Osteoblast (primary cell): ENCODE measurements around the gene MYORG. TPM values are rescaled to one million over a fixed set of nuclear protein-coding genes. Genes with fewer than 3 reads are reported as not detected.
A peak's percentile ranks its signal among the peaks of the same experiment; 100 is the strongest.

ENCODE experiments used
- DNase-seq: peaks from one replicate; pipeline ENCODE4 v3.0.0; 2011; ENCODE audit warnings: low spot score, mixed read lengths; ENCODE audit not compliant: insufficient read length; ENCODE audit errors: missing footprints
- H2AFZ ChIP-seq: 2 replicates; pipeline ENCODE4 v1.6.0; 2011; ENCODE audit warnings: mild to moderate bottlenecking, low read length
- H3K27ac ChIP-seq: 2 replicates; pipeline ENCODE4 v1.5.1; 2011; ENCODE audit warnings: mild to moderate bottlenecking, low read depth, low read length, moderate library complexity
- H3K27me3 ChIP-seq: 2 replicates; pipeline ENCODE4 v1.6.0; 2012; ENCODE audit warnings: mild to moderate bottlenecking, control low read depth, inconsistent platforms, low read length, moderate library complexity; ENCODE audit not compliant: insufficient read depth
- H3K36me3 ChIP-seq: 2 replicates; pipeline ENCODE4 v1.5.1; 2011; ENCODE audit warnings: mild to moderate bottlenecking, low read length, control low read depth, moderate library complexity; ENCODE audit not compliant: insufficient read depth
- H3K4me1 ChIP-seq: 2 replicates; pipeline ENCODE4 v1.5.1; 2011; ENCODE audit warnings: mild to moderate bottlenecking, low read length, control low read depth, moderate library complexity; ENCODE audit not compliant: insufficient read depth
- H3K4me2 ChIP-seq: 2 replicates; pipeline ENCODE4 v1.6.0; 2011; ENCODE audit warnings: mild to moderate bottlenecking, low read length; ENCODE audit not compliant: insufficient read depth
- H3K4me3 ChIP-seq: fragments of 200-600 bp; sonication (generic); 3 replicates; pipeline ENCODE4 v1.5.1; 2012; ENCODE audit warnings: mild to moderate bottlenecking, low read length, inconsistent platforms; ENCODE audit not compliant: insufficient read depth
- H3K79me2 ChIP-seq: 2 replicates; pipeline ENCODE4 v1.6.0; 2012; ENCODE audit warnings: mild to moderate bottlenecking, low read length, control low read depth, inconsistent platforms; ENCODE audit not compliant: insufficient read depth
- H3K9me3 ChIP-seq: 2 replicates; pipeline ENCODE4 v1.5.1; 2011; ENCODE audit warnings: low read depth, low read length, control low read depth
- H4K20me1 ChIP-seq: 2 replicates; pipeline ENCODE4 v1.6.0; 2012; ENCODE audit warnings: mild to moderate bottlenecking, low read length, control low read depth; ENCODE audit not compliant: insufficient read depth
- CTCF ChIP-seq: IDR thresholded peaks from 2 replicates; pipeline ENCODE4 v1.5.1; 2011; ENCODE audit warnings: mild to moderate bottlenecking, low read depth, low read length, moderate library complexity; ENCODE audit errors: extremely low read depth
- total RNA-seq: library from RNA; depleted of rRNA; stranded (reverse); fragments of >200 nt; gene quantifications from 2 replicates; pipeline ENCODE4 v1.2.3, GENCODE V29; 2012

The MYORG gene
- total RNA-seq, 1 donor, result 0.36 TPM

DNA sequence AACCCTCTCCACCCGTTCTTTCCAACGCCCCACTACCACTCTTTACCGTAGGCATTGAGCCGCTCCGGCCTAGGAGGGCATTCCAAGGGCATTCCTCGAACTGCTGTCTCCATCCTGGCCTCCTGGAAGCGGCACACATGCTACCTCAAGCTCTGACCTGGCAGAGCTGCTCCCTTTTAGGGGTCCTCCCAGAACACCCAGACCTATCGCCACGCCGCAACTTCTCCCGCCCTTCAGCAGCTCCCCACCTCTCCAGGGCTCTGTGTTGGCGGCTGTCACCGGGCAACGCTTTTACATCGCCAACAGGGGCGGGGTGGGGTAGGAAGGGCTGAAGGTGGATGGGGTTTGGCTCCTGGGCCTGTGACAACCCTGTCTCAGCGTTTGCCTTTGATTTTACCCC lies 4.6 kb upstream of the MYORG start:
- no peaks in the 10 kb centered on the region for H3K36me3 ChIP-seq

DNA sequence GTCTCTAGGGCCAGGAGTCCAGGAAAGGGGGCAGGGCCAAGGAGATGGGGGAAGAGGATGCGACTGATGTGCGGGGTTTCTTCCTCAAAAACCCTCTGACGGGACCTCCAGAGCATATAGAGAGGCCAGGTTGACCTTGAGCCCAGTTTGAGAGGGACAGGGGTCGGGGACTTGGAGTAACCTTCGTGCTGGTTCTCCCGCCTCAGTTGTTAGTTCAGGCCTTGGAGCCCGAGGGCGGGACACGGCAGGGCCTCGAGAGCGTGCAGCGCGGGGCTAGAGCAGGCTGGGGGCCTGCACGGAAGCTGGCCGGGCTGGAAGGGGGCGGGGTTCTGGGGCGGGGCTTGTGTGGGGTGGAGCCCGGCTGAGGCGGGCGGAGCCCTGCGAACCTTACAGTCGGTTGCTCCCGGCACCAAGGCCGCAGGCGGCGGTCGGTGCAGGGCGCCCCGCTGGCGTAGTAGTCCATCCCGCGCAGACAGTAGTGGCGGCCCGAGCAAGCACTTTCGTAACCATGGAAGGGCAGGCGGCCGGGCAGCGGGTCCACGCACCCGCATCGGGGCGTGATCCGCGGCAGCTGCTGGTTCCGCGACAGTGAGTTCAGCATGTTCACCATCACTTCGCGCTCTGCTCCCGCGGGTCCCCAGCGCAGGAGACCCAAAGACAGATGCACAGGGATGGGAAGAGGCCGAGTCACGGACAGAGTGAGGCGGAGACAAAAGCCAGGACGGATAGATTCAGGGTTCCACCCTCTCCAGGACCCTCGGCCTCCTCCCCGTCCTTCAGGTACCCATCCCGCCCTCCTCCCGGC lies 4.0 kb upstream of the MYORG start:
- Histone ChIP-seq H3K9me3 (no peaks in the 10 kb centered on the region), H3K4me2 (peak overlapping the region; percentile 84), H3K27me3 (no peaks in the 10 kb centered on the region), H3K36me3 (no peaks in the 10 kb centered on the region), H3K27ac (no peak overlapping the region), H3K4me1 (peaks cover 7% of the 10 kb centered on the region), H3K79me2 (no peaks in the 10 kb centered on the region), H4K20me1 (no peaks in the 10 kb centered on the region), H3K4me3 (peak overlapping the region; percentile 71), H2AFZ (peak overlapping the region; percentile 81)
- peak; percentile 98 for DNase-seq
- TF ChIP-seq CTCF, result no peak

More for the DNA sequence above, 4.6 kb upstream of the MYORG start:
- H3K27me3 ChIP-seq, result no peaks in the 10 kb centered on the region
- H3K4me3 ChIP-seq, result peak overlapping the region; percentile 71
- H3K79me2 ChIP-seq, result no peaks in the 10 kb centered on the region
- no peaks in the 10 kb centered on the region for H4K20me1 ChIP-seq
- no peak for DNase-seq
- no peak for TF ChIP-seq CTCF
- H3K4me2 ChIP-seq, result peak overlapping the region; percentile 84
- H2AFZ ChIP-seq, result peak overlapping the region; percentile 81
- peaks cover 5% of the 10 kb centered on the region for H3K4me1 ChIP-seq
- H3K27ac ChIP-seq, result no peak overlapping the region
- H3K9me3 ChIP-seq, result no peaks in the 10 kb centered on the region

GRCh38 chr9:34380034-34380510 lies 3.4 kb upstream of the MYORG start:
- no peak overlapping the region for H3K27ac ChIP-seq
- H3K27me3 ChIP-seq, result no peaks in the 10 kb centered on the region
- H3K4me1 ChIP-seq, result peaks cover 7% of the 10 kb centered on the region
- peak; percentile 46 for DNase-seq
- peak overlapping the region; percentile 71 for H3K4me3 ChIP-seq
- TF ChIP-seq CTCF, result no peak
- H3K4me2 ChIP-seq, result peak overlapping the region; percentile 84
- no peaks in the 10 kb centered on the region for H3K79me2 ChIP-seq
- no peaks in the 10 kb centered on the region for H3K9me3 ChIP-seq
- no peaks in the 10 kb centered on the region for H3K36me3 ChIP-seq
- no peaks in the 10 kb centered on the region for H4K20me1 ChIP-seq
- no peak overlapping the region for H2AFZ ChIP-seq

DNA sequence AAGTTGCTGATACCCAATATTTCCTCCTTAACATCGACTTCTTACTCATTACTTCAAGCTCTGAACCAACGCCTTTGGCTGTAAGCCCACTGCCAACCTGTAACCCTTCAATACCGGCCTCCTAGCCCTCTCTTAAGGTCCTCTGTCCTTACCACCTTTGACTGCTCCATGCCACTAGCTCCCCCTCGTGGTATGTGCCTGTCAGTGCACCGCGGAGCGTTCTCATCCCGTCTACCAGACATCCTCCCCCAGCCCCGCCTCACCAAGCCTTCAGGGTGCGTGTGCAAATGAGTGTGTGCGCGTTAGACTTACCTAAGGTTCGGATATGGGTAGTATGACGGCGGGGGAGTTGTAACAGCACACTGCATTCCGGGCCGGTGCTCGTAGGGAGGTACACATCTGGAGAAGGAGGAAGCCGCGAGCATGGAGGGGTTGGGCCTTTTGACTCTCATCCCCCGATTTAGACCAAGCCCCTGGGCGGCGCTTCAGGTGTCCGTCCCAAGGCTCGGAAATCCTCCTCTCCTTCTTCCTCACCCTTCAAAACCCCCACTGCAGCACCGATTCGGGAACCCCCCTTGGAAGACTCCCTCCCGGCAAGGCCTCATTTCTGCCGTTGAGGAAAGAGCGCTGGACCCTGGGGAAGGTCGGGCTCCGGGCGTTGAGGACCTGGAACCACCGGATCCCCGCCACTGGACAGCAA lies 2.8 kb upstream of the MYORG start:
- peak; percentile 99 for TF ChIP-seq CTCF
- Histone ChIP-seq H3K79me2 (no peaks in the 10 kb centered on the region), H2AFZ (peak overlapping the region; percentile 58), H4K20me1 (no peaks in the 10 kb centered on the region), H3K36me3 (no peaks in the 10 kb centered on the region), H3K27me3 (no peaks in the 10 kb centered on the region), H3K4me1 (peaks cover 7% of the 10 kb centered on the region), H3K4me3 (peak overlapping the region; percentile 50), H3K27ac (no peak overlapping the region), H3K9me3 (no peaks in the 10 kb centered on the region), H3K4me2 (peak overlapping the region; percentile 77)
- peak; percentile 98 for DNase-seq
